Tibial nerve (tissue), 3 donors: ENCODE results near the gene ELAC2.

ENCODE experiments used
- CTCF ChIP-seq, 5 experiments: fragments of 200-600 bp in 3 of 5; fragments of 450-650 bp in 2 of 5; sonication (generic) in 3 of 5; IDR thresholded peaks; one replicate each; pipeline ENCODE4 v1.5.1; 2016 to 2019; ENCODE audit warnings: antibody characterized with exemption in 5 of 5, mild to moderate bottlenecking in 3 of 5, moderate library complexity in 2 of 5
- POLR2A ChIP-seq, 2 donors: fragments of 450-650 bp; IDR thresholded peaks; one replicate each; pipeline ENCODE4 v1.6.1; 2017; ENCODE audit warnings: antibody characterized with exemption in 2 of 2, mild to moderate bottlenecking in 2 of 2, moderate library complexity in 2 of 2

GRCh38 chr17:12996357-12996756, 21.5 kb downstream of the ELAC2 start:
- TF ChIP-seq CTCF (IDR thresholded peaks at IDR 0.05) (no peak), POLR2A (IDR thresholded peaks at IDR 0.05) (no peak)
